Mucosa of rectum (tissue), 2 donors: ENCODE measurements around the gene TRIM69.
A peak's percentile ranks its signal among the peaks of the same experiment; 100 is the strongest.
"Not testable (repeated sequence)": the region's sequence is repeated elsewhere in the genome, so short reads cannot be mapped to it uniquely, and the experiment has no call there.

Source experiments
- H3K27ac ChIP-seq, 2 donors: one replicate each; pipeline ENCODE4 v1.7.0; 2013; ENCODE audit warnings: inconsistent platforms in 2 of 2, low read depth in 2 of 2, low read length in 2 of 2
- H3K27me3 ChIP-seq, 2 donors: one replicate each; pipeline ENCODE4 v1.7.0; 2013; ENCODE audit warnings: low read length in 2 of 2; ENCODE audit not compliant: control insufficient read depth in 2 of 2, insufficient read depth in 2 of 2
- H3K36me3 ChIP-seq, 2 donors: one replicate each; pipeline ENCODE4 v1.7.0; 2013; ENCODE audit warnings: low read length in 2 of 2; ENCODE audit not compliant: control insufficient read depth in 2 of 2, insufficient read depth in 2 of 2
- H3K4me1 ChIP-seq, 2 donors: one replicate each; pipeline ENCODE4 v1.7.0; 2013; ENCODE audit warnings: low read length in 2 of 2, mild to moderate bottlenecking in 1 of 2; ENCODE audit not compliant: control insufficient read depth in 2 of 2, insufficient read depth in 2 of 2
- H3K4me3 ChIP-seq, 2 donors: one replicate each; pipeline ENCODE4 v1.7.0; 2013; ENCODE audit warnings: low read length in 2 of 2
- H3K9ac ChIP-seq, 2 donors: one replicate each; pipeline ENCODE4 v1.7.0; 2013; ENCODE audit warnings: low read length in 2 of 2, low read depth in 1 of 2, mild to moderate bottlenecking in 1 of 2
- H3K9me3 ChIP-seq, 2 donors: one replicate each; pipeline ENCODE4 v1.7.0; 2013; ENCODE audit warnings: low read length in 2 of 2; ENCODE audit not compliant: control insufficient read depth in 2 of 2
- donor health status: healthy.
- donor health status: Normal muscosa, but diverticular disease.

Gene TRIM69

DNA sequence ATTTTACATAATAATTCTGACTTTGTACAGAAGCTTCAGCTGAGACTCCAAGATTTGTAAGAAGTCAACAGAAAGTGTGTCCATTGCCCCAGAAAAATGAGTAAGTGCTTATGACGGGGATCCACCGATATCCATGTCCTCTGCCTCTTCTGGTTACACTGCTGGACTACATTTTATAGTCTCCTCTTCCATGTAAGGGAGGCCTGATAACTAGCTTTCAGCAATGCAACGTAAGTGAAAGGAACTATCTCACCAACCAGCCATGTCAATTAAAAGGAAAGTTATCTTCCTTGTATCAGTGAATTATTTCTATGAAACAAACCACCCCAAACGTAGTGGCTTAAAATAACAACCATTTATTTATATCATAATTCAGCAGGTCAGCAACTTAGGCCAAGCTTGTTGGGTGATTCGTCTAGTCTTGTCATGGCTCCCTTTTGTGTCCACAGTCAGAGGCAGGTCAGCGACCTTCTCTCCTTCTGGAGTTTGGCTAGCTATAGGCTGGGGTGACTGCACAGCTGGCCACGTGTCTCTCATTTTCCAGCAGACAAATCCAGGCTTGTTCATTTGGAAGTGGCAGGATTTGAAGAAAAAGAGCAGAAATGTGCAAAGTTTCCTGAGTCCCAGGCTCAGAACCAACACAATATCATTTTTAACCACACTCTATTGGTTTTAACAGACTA lies 44.9 kb downstream of the TRIM69 start:
- Histone ChIP-seq H3K4me3 (no peak overlapping the region), H3K9ac (no peak overlapping the region), H3K4me1 (peaks cover 0 to 2% of the 10 kb centered on the region in 2 donors), H3K27me3 (no peaks in the 10 kb centered on the region), H3K36me3 (no peaks in the 10 kb centered on the region), H3K9me3 (no peaks in the 10 kb centered on the region), H3K27ac (no peak overlapping the region)

DNA sequence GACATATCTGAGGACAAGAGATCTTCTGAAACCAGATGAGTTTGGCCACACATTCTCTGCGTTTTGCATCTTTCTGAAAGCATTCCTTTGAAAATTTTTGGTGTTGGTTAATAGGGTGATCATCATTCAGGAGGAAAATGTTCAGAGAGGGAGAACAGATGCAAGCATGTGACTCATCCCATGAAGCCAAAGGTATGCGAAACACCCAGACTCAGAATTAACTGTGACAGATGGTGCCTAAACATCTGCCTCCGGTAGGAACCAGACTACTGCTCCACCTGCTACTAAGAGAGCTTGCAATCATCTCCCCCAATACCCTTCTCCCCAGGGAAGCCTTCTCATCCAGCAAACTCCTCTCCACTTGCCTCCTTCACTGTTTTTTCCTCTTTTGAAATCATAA lies 46.2 kb downstream of the TRIM69 start:
- Histone ChIP-seq H3K9me3 (no peaks in the 10 kb centered on the region), H3K4me3 (no peak overlapping the region), H3K27me3 (no peaks in the 10 kb centered on the region), H3K9ac (no peak overlapping the region), H3K36me3 (no peaks in the 10 kb centered on the region), H3K27ac (no peak overlapping the region), H3K4me1 (peaks cover 0 to 2% of the 10 kb centered on the region in 2 donors)

- not testable (repeated sequence) for H3K36me3 ChIP-seq, H3K4me1 ChIP-seq, H3K27me3 ChIP-seq, H3K27ac ChIP-seq, H3K9me3 ChIP-seq
- Histone ChIP-seq H3K9ac (peak overlapping the region in 1 of 2 donors; percentile 73), H3K4me3 (peak overlapping the region; percentile 80 to 88)
Observed at GRCh38 chr15:44784918-44785274, 48.6 kb downstream of the TRIM69 start.

DNA sequence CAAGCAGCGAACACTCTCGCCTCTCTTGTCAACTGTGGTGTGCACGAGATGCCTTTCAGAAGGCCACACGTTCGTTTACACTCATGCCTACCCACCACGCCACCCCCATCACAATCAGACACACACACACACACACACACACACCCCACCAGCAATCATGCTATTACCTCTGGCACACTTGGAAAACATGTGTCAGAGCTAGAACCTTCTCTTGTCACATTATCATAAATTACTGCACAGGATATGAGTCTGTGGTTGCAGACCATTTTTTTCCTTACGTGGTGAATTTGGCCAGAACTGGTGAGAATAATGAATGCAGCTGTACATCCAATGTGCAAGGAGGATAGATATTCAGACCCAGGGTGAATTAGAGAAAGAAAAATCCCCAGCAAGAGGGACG lies 52.4 kb downstream of the TRIM69 start:
- H3K9me3 ChIP-seq: no peaks in the 10 kb centered on the region
- no peak overlapping the region for H3K4me3 ChIP-seq

DNA sequence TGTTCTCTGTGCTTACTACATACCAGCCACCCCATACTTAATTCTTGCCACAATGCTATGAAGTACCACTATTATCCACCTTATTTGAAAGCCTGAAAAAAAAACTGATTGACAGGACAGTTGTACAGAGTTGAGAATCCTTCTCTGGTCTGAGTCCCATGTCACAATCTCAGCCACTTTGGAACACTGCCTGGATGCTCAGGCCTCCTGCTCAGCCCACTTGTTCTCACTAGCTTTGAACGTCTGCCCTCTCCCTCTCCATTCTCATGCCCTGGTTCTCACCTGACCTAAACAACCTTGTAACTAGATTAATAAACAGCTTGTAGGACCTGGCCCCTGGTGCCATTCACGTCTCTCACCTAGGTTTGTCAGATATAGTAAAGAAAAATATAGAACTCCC lies 53.9 kb downstream of the TRIM69 start:
- no peak overlapping the region for H3K4me3 ChIP-seq
- H3K4me1 ChIP-seq: no peaks in the 10 kb centered on the region
- no peak overlapping the region for H3K9ac ChIP-seq
- no peak overlapping the region for H3K27ac ChIP-seq
- H3K36me3 ChIP-seq: no peaks in the 10 kb centered on the region
- H3K27me3 ChIP-seq: no peaks in the 10 kb centered on the region
- no peaks in the 10 kb centered on the region for H3K9me3 ChIP-seq

More for the DNA sequence above, 52.4 kb downstream of the TRIM69 start:
- no peak overlapping the region for H3K27ac ChIP-seq
- peaks cover 0 to 2% of the 10 kb centered on the region in 2 donors for H3K4me1 ChIP-seq
- H3K27me3 ChIP-seq: no peaks in the 10 kb centered on the region
- no peak overlapping the region for H3K9ac ChIP-seq
- H3K36me3 ChIP-seq: no peaks in the 10 kb centered on the region

DNA sequence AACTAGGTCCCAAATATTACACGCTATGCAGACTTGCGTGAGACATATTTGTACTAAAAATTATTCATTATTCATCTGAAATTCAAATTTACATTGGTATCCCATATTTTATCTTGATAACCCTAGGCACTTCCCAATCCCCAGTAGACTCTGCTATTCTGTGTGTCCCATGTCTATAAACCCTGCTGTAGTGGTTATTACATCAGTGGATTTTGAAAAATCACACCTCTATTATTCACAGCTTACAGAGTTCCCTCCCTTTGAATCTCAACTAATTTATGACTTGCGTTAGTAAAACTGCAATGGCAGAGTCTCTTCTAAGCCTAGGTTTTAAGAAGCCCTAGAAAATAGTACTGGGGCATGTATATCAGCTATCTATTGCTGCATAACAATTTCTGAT lies 54.3 kb downstream of the TRIM69 start:
- H3K4me1 ChIP-seq: no peaks in the 10 kb centered on the region
- H3K27ac ChIP-seq: no peak overlapping the region
- no peaks in the 10 kb centered on the region for H3K36me3 ChIP-seq
- no peaks in the 10 kb centered on the region for H3K9me3 ChIP-seq
- H3K4me3 ChIP-seq: no peak overlapping the region
- H3K27me3 ChIP-seq: no peaks in the 10 kb centered on the region
- no peak overlapping the region for H3K9ac ChIP-seq

DNA sequence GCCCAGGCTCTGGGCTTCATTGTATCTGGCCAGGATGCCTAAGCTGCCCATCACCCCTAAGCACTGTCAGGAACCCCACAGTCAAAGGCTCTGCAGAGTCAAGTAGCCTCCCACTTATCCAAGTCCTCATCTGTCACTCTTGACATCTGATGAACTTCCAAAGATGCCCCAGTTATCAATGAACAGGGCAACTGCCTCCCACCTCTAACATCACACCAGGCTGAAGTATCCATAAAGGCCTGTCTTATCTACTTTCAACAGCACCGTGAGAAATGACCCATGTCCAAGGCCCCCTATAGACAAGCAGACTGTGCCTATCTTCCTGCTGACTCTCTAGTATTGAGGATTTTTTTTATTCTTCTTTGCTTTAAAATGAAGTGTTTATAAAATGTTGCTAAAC lies 56.4 kb downstream of the TRIM69 start:
- no peaks in the 10 kb centered on the region for H3K9me3 ChIP-seq
- H3K36me3 ChIP-seq: no peaks in the 10 kb centered on the region
- H3K4me1 ChIP-seq: no peaks in the 10 kb centered on the region
- H3K27ac ChIP-seq: no peak overlapping the region
- no peak overlapping the region for H3K9ac ChIP-seq
- no peak overlapping the region for H3K4me3 ChIP-seq
- no peaks in the 10 kb centered on the region for H3K27me3 ChIP-seq

GRCh38 chr15:44794072-44794471 lies 57.7 kb downstream of the TRIM69 start:
- Histone ChIP-seq H3K4me1 (no peaks in the 10 kb centered on the region), H3K27ac (no peak overlapping the region), H3K9me3 (no peaks in the 10 kb centered on the region), H3K36me3 (no peaks in the 10 kb centered on the region), H3K27me3 (no peaks in the 10 kb centered on the region), H3K4me3 (no peak overlapping the region), H3K9ac (no peak overlapping the region)

- Histone ChIP-seq H3K9me3 (no peaks in the 10 kb centered on the region), H3K27ac (no peak overlapping the region), H3K27me3 (no peaks in the 10 kb centered on the region), H3K9ac (no peak overlapping the region), H3K4me1 (no peaks in the 10 kb centered on the region), H3K4me3 (no peak overlapping the region), H3K36me3 (no peaks in the 10 kb centered on the region)
Observed at GRCh38 chr15:44796508-44796907, 60.2 kb downstream of the TRIM69 start.

- Histone ChIP-seq H3K36me3 (no peaks in the 10 kb centered on the region), H3K4me1 (no peaks in the 10 kb centered on the region), H3K27me3 (no peaks in the 10 kb centered on the region), H3K27ac (no peak overlapping the region), H3K9ac (no peak overlapping the region), H3K4me3 (no peak overlapping the region), H3K9me3 (no peaks in the 10 kb centered on the region)
Observed at GRCh38 chr15:44798826-44799225, 62.5 kb downstream of the TRIM69 start.

- Histone ChIP-seq H3K27ac (no peak overlapping the region), H3K36me3 (no peaks in the 10 kb centered on the region), H3K4me1 (no peaks in the 10 kb centered on the region)
Observed at GRCh38 chr15:44801364-44801763, 65.0 kb downstream of the TRIM69 start.

More at GRCh38 chr15:44801364-44801763, 65.0 kb downstream of the TRIM69 start:
- Histone ChIP-seq H3K4me3 (no peak overlapping the region), H3K9ac (no peak overlapping the region), H3K9me3 (no peaks in the 10 kb centered on the region), H3K27me3 (no peaks in the 10 kb centered on the region)
